Measurements from ENCODE around the gene LTC4S.

Gene LTC4S

GRCh38 chr5:179812135-179812825 lies 18.5 kb downstream of the LTC4S start:
- DNase-seq, result no peak

GRCh38 chr5:179812997-179813607 lies 19.3 kb downstream of the LTC4S start:
- DNase-seq, result no peak

DNA sequence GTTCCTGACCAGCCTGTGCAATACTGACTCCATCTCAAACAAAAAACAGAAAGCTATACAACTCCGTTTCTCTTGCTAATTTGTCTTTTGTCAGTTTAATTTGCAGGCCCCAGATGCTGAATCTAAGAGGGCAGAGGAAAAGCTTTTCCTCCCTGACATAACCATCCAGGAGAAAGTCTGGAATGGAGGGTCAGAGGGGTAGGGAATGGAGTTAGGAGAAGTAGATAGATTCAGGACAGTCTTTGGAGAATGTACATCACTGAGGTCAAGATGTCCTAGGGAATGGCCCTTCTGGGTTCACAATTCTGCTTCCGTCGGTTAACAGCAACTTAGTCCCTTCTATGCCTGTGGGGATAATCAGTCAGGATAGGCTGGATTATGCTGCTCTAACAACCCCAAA lies 20.3 kb downstream of the LTC4S start:
- no peak for DNase-seq

DNA sequence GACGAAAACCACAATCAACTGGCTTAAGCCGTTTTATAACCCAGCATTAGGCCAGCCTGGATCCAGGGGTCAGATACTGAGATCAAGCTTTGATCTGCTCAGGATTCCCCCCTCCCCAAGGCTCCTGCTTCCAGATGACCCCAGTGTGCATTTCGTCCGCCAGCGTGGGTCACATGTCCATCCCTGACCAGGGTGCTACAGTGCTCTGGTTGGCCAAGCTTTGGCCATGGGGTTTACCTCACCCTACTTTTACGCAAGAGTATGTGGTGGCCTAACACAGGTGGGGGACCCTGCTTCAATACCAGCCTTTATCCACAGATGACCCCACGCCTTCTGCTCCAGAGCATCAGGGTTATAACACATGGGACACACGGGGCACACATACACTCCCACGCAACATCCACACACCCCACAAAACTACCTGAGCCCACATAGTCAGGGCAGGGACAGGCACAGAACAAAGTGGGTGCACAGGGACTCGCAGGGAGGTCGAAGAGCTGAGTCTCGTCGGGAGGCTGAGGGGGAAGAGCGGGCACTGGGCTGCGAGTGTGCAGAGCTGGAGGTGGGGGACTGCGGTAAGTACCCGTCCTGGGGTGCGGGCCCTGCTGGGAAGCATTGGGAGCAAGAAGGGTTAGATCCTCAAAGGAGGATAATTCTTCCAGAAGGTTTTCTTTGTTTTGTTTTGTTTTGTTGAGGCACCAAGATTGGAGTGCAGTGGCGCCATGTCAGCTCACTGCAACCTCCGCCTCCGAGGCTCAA lies 21.9 kb downstream of the LTC4S start:
- no peak for DNase-seq

- no peak for DNase-seq
These were observed 22.6 kb downstream of the LTC4S start for GRCh38 chr5:179816401-179816795.

DNA sequence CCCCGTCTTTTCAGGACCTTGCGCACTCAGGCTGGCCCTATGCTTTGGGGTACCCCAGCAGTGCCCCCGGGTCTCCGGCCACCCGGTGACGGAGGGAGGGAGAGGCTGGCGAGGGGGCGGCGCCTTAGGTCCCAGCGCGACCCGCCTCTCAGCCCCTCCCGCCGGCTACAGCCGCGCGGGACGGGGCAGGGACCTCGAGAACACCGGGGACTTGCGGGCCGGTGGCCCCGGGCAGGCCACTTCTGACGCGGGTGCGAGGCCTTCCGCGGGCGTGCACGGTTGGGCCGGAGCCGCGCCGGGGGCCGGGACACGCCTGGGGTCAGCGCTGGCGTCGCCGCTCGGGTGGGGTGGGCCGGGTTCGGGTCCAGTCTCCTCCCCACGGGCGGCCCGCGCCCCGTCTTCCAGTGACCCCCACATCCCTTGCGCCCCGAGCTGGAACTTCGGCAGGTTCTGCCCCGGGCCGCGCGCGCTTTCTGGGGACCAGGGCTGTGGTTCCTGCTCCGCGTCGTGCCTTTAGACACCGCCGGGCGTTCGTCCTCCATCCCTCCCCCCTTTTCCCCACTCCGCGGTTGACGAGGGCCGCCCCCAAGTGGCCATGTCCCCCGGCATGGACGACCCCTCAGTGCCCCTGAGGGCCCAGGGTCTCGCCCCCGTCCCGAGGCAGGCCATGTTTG lies 23.1 kb downstream of the LTC4S start:
- DNase-seq, result no peak

GRCh38 chr5:179817470-179817840 lies 23.7 kb downstream of the LTC4S start:
- no peak for DNase-seq

DNA sequence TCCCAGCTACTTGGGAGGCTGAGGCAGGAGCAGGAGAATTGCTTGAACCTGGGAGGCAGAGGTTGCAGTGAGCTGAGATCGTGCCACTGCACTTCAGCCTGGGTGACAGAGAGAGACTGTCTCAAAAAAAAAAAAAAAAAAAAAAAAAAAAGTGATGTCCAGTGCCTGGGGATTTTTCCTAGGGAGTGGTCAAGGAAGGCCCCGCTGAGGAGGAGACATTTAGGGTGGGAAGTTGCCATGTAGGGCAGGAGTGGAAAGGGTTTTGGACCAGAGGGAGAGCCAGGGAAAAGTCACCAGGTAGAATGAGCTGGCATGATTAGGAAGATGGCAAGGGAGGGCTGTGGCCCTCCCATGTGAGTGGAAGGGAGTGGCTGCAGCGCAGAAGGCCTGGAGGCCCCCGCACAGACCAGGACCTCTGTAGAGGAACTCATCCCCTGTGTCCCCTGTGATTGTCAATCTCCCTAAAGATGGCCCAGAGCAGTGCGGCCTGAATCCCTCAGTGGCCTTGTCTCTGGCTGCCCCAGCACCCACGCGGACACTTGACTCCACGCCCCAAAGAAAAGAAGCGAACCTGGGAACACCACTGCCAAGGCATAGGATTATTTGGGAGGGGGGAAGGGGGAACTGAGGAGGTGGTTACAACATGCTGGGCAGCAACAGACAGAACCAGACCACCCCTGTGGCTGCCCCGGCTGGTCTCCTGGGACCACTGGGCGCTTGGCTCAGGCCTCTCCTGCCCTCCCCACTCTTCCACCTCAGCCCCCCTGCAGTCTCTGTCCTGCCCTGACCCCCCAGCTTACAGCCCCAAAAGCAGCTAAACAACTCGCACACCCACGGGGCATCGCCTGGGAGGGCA lies 24.3 kb downstream of the LTC4S start:
- DNase-seq, result no peak

- DNase-seq, result peak; percentile 83
These were observed 25.0 kb downstream of the LTC4S start for GRCh38 chr5:179818746-179819295.

- peak; percentile 88 for DNase-seq
These were observed 25.7 kb downstream of the LTC4S start for GRCh38 chr5:179819296-179820126.

DNA sequence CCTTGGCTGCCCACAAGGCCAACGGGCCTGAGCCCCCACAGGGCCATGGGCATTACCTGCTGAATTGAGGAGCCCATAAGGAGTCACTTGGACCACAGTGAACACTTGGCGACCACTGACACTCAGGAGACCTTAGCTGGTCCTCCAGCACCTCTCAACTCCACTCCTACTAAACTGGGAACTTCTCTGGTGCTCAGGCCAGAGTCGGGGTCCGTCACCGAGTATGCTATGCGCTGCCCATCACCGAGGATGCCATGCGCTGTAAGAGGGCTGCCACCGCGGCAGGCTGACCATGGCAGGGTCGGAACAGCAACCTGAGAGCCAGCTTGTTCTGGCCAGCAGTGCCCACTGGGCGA lies 26.3 kb downstream of the LTC4S start:
- DNase-seq, result no peak

- DNase-seq, result peak; percentile 61
These were observed 26.9 kb downstream of the LTC4S start, which contains the start of gene SQSTM1 for GRCh38 chr5:179820483-179821297. Gene SQSTM1 (plus strand): TSS chr5:179820905. CDS start chr5:179820937, 32 bp downstream.

DNA sequence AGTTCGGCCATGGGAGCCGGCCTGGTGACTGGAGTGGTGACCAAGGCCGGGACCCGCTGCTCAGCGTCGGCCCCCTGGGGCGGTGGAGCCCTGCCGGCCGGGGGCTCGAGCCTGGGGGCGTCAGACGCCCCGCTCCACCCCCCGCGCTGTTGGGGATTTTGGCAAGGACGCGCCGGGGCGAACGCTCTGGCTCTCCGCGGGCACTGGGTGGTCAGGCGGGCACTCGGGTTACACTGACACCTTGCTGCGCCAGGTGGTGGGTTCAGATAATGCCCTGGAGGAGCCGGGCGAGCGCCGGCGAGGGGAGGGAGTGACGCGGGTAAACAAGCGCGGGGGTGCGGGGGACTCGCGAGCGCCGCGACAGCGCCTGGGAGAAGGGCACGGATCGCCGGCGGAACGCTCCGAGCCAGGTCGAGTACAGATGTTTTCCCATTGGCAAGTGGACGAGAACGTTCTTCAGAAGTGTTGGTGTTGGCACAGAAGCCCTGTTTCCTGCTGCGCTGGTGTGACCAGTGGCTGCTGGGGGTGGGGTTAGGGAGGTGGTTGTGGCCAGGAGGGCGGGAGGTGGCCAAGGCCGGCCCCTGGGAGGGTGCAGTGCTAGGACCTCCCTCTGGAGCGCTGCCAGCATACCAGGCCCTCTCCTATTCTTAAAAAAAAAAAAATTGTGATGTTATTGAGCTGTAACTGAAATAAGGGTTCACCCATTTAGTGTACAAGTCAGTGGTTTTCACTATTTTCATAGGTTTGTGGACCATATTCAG lies 27.7 kb downstream of the LTC4S start:
- DNase-seq, result peak; percentile 82

DNA sequence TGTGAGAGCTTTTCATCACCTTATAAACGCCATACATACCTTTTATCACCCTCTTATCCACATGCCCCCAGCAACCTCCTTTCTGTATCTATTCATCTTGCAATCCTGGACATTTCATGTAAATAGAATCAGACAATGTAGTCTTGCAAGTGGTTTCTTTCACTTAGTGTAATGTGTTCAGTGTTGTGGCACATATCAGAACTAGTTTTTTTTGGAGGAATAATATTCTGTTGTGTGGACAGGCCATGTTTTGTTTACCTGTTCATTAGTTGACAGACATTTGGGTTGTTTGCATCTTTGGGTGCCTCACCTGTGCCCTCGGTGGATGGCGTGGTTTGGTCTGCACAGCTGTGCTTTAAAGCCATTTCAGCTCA lies 28.3 kb downstream of the LTC4S start:
- no peak for DNase-seq

GRCh38 chr5:179822444-179822990 lies 28.7 kb downstream of the LTC4S start:
- no peak for DNase-seq

GRCh38 chr5:179823937-179824744 lies 30.4 kb downstream of the LTC4S start:
- no peak for DNase-seq

GRCh38 chr5:179824745-179825112 lies 30.9 kb downstream of the LTC4S start:
- no peak for DNase-seq

DNA sequence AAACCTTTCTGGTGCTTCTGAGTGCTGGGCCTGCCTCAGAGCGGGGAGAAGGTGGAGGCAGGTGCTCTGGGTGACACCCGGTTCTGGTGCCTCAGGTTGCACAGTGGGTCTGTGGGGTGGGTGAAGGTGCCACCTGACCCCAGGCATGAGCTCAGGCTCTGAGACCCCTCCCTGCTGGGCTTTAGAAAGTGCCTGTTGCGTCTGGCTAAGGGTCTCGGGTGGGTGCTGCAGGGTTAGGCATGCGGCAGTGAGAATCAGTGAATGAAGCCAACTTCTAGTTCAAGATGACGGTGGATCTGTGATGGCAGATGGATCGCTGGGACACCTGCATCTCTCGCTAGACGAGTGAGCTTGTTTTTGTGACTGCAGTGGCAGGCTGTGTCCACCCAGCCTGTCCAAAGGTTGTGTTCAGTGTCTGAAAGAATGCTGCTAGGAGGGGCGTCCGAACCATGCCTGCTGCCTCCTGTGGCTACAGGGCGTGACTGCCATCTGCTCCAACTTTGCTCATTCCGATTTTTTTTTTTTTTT lies 31.9 kb downstream of the LTC4S start:
- no peak for DNase-seq

Data from NCI-H146 (cell line).